Endodermal cell (in vitro differentiated cells): Measurements from ENCODE around the gene PMCH. TPM values are rescaled to one million over a fixed set of nuclear protein-coding genes. Genes with fewer than 3 reads are reported as not detected.

Experiments
- DNase-seq: peaks from one replicate; pipeline ENCODE4 v3.0.0-alpha.2; 2017
- H3K27ac ChIP-seq: 2 replicates; pipeline ENCODE4 v1.5.1; 2013; ENCODE audit warnings: mild to moderate bottlenecking, low read depth, low read length, moderate library complexity
- H3K27me3 ChIP-seq: 2 replicates; pipeline ENCODE4 v1.6.1; 2013; ENCODE audit warnings: mild to moderate bottlenecking, low read length, moderate library complexity; ENCODE audit not compliant: insufficient read depth, control insufficient read depth, poor library complexity, severe bottlenecking
- H3K36me3 ChIP-seq: 2 replicates; pipeline ENCODE4 v1.7.0; 2013; ENCODE audit warnings: mild to moderate bottlenecking, low read length, moderate library complexity; ENCODE audit not compliant: control insufficient read depth, insufficient read depth
- H3K4me1 ChIP-seq: one replicate; pipeline ENCODE4 v1.7.0; 2013; ENCODE audit warnings: low read length; ENCODE audit not compliant: control insufficient read depth, insufficient read depth
- H3K4me3 ChIP-seq: 2 replicates; pipeline ENCODE4 v1.5.1; 2013; ENCODE audit warnings: mild to moderate bottlenecking, low read length, moderate library complexity
- H3K9ac ChIP-seq: 2 replicates; pipeline ENCODE4 v1.6.1; 2013; ENCODE audit warnings: mild to moderate bottlenecking, low read length, moderate library complexity; ENCODE audit not compliant: poor library complexity, severe bottlenecking; ENCODE audit errors: extremely low read depth
- H3K9me3 ChIP-seq: 2 replicates; pipeline ENCODE4 v1.6.1; 2013; ENCODE audit warnings: mild to moderate bottlenecking, low read length, moderate library complexity; ENCODE audit not compliant: control insufficient read depth
- H3K27ac Mint-ChIP-seq: 2 replicates; pipeline ENCODE4 v1.8.0; 2020; ENCODE audit warnings: mixed read lengths
- H3K27me3 Mint-ChIP-seq: 2 replicates; pipeline ENCODE4 v1.8.0; 2021; ENCODE audit warnings: mild to moderate bottlenecking, mixed read lengths; ENCODE audit not compliant: insufficient read depth
- H3K36me3 Mint-ChIP-seq: 2 replicates; pipeline ENCODE4 v1.8.0; 2020; ENCODE audit warnings: low read depth, mixed read lengths
- H3K4me1 Mint-ChIP-seq: 2 replicates; pipeline ENCODE4 v1.8.0; 2020; ENCODE audit warnings: mixed read lengths
- H3K4me3 Mint-ChIP-seq: 2 replicates; pipeline ENCODE4 v1.8.0; 2020; ENCODE audit warnings: mild to moderate bottlenecking, moderate library complexity, mixed read lengths
- H3K9me3 Mint-ChIP-seq: 2 replicates; pipeline ENCODE4 v1.8.0; 2020; ENCODE audit warnings: mild to moderate bottlenecking, mixed read lengths
- CTCF ChIP-seq: fragments of 200-600 bp; sonication (generic); conservative IDR thresholded peaks from 2 replicates; pipeline ENCODE4 v1.5.0; 2021; ENCODE audit warnings: antibody characterized with exemption, mild to moderate bottlenecking
- WGBS, 2 experiments: methylation state at CpG; one replicate each; pipeline versions ENCODE4 v1.1.5 to v1.1.7; 2013; ENCODE audit warnings: missing lambda C conversion rate in 2 of 2, mixed read lengths in 1 of 2; ENCODE audit not compliant: insufficient coverage in 1 of 2, insufficient read length in 1 of 2; 5-methylcytosine and 5-hydroxymethylcytosine counted together
- total RNA-seq, 2 donors: library from RNA; stranded (reverse); fragmentation: NEBNext Ultra II Directional in 1 of 2; extraction: Animal tissue kit (Norgen Biotek cat#: 25700) in 1 of 2; gene quantifications; 2 replicates in 1 of 2; 3 replicates in 1 of 2; pipeline ENCODE4 v1.2.1, GENCODE V29; 2021

The PMCH gene
- total RNA-seq, 2 donors from 2014 or later, result not detected

DNA sequence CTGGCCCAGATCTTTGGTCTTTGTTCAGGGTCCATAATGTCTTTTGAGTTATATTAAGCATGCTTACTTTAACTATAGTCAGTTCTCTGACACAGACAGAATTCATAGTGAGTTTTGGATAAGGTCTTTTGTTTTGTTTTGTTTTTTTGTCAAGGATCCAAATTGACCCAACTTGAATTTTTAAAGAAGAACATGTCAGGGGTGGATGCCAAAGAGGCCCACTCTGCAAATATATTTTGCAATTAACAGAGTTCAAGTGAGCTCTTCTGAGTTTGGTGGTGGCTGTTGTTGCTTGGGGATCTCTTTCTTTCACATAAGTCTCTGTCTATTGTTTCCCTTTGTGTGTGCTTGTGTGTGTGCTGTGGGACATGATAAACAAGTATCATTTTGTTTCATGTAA, 34.4 kb upstream of the PMCH start:
- Histone ChIP-seq H3K4me1 (no peaks in the 10 kb centered on the region), H3K27ac (no peak overlapping the region), H3K27me3 (no peaks in the 10 kb centered on the region), H3K36me3 (no peaks in the 10 kb centered on the region), H3K4me3 (no peak overlapping the region), H3K9ac (no peak overlapping the region), H3K9me3 (no peaks in the 10 kb centered on the region)
- Mint-ChIP-seq H3K27me3 (peaks cover 3% of the 10 kb centered on the region), H3K36me3 (no peaks in the 10 kb centered on the region), H3K27ac (no peak overlapping the region), H3K9me3 (no peaks in the 10 kb centered on the region), H3K4me3 (no peak overlapping the region), H3K4me1 (peaks cover 9% of the 10 kb centered on the region)
- no peak for DNase-seq
- TF ChIP-seq CTCF, result no peak

DNA sequence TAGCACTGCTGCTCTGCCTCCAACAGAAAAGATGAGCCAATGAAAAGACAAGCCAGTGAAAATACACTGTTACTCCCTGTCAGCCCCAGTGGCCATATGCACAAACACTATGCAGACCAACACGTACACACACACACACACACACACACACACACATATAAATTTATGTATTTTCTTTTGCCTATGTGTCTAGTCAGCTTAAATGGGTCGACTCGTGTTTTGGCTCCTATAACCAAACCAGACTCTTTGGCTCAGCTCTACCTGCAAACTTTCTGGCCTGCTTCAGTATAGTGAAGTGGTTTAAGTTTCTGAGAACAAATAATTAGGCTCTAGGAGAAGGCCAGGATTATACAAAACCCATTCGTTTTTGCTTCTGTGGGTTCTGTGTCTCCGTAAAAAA, 30.3 kb upstream of the PMCH start:
- Mint-ChIP-seq H3K27ac (no peak overlapping the region), H3K4me3 (no peak overlapping the region), H3K27me3 (peaks cover 3% of the 10 kb centered on the region), H3K4me1 (peaks cover 6% of the 10 kb centered on the region), H3K9me3 (no peaks in the 10 kb centered on the region), H3K36me3 (no peaks in the 10 kb centered on the region)
- H3K36me3 ChIP-seq, result no peaks in the 10 kb centered on the region
- H3K27me3 ChIP-seq, result no peaks in the 10 kb centered on the region
- no peak for DNase-seq
- H3K4me3 ChIP-seq, result no peak overlapping the region
- no peaks in the 10 kb centered on the region for H3K4me1 ChIP-seq
- TF ChIP-seq CTCF, result no peak
- no peak overlapping the region for H3K27ac ChIP-seq
- no peaks in the 10 kb centered on the region for H3K9me3 ChIP-seq
- WGBS, 2 experiments, result 97% methylated on average over 5 of the region's 5 CpGs; no CpG with 5 or more reads in 1 of the 2 experiments
- no peak overlapping the region for H3K9ac ChIP-seq

DNA sequence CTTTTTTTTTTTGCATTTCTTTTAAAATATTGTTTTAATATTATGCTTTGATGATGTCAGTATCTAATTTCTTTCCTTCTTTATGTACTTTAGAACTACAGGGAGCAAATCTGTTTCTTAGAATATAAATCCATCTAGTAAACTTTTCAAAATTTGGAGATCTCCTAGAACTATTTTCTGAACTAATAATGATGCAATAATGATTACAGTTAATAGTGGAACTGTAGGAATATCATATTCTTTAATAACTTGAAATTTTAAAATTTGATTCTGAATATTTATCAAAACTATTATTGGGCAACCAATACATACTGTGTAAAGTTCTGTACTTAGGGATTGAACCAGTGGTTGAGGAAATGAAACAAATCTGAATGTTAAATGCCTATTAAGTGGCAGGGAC, 23.1 kb upstream of the PMCH start:
- DNase-seq, result no peak
- Histone ChIP-seq H3K27me3 (no peaks in the 10 kb centered on the region), H3K9ac (no peak overlapping the region), H3K4me1 (no peaks in the 10 kb centered on the region), H3K4me3 (no peak overlapping the region), H3K9me3 (no peaks in the 10 kb centered on the region), H3K36me3 (no peaks in the 10 kb centered on the region), H3K27ac (no peak overlapping the region)
- Mint-ChIP-seq H3K27ac (no peak overlapping the region), H3K4me1 (no peaks in the 10 kb centered on the region), H3K9me3 (no peaks in the 10 kb centered on the region), H3K36me3 (no peaks in the 10 kb centered on the region), H3K27me3 (no peaks in the 10 kb centered on the region), H3K4me3 (no peak overlapping the region)
- TF ChIP-seq CTCF, result no peak
